OCI-LY1 (cell line): Measurements from ENCODE around the gene STAC2.

Experiments
- CTCF ChIP-seq: fragments of 200-600 bp; sonication (generic), shearing (Covaris generic); IDR thresholded peaks from 2 replicates; pipeline ENCODE4 v1.5.1; 2017; ENCODE audit warnings: mild to moderate bottlenecking, antibody characterized with exemption, low read length, moderate library complexity, mixed read lengths
- EZH2 ChIP-seq: fragments of 200-600 bp; sonication (generic), shearing (Covaris generic); IDR thresholded peaks from 2 replicates; pipeline ENCODE4 v1.8.0; 2017; ENCODE audit warnings: borderline replicate concordance, mixed run types, mild to moderate bottlenecking, antibody characterized with exemption, low read length, moderate library complexity, mixed read lengths

- TF ChIP-seq CTCF (no peak), EZH2 (no peak)
Measured at GRCh38 chr17:39170558-39170957, 55.2 kb downstream of the STAC2 start.
